GM12878 (cell line): ENCODE measurements around the gene ZSCAN26. TPM values are rescaled to one million over a fixed set of nuclear protein-coding genes. Genes with fewer than 3 reads are reported as not detected.
A peak's percentile ranks its signal among the peaks of the same experiment; 100 is the strongest.

Source experiments
- BHLHE40 ChIP-seq, 2 experiments: fragments of 450-650 bp in 1 of 2; IDR thresholded peaks; 2 replicates each; pipeline ENCODE4 v1.6.1; 2011 to 2017; ENCODE audit warnings: low read depth in 2 of 2, borderline replicate concordance in 1 of 2, improper control_type of control experiment in 1 of 2, low read length in 1 of 2, mild to moderate bottlenecking in 1 of 2
- CREB1 ChIP-seq: IDR thresholded peaks from 2 replicates; pipeline ENCODE4 v1.6.1; 2012; ENCODE audit warnings: low read depth, mild to moderate bottlenecking, inconsistent platforms
- CREM ChIP-seq: IDR thresholded peaks from 2 replicates; pipeline ENCODE4 v1.6.1; 2014; ENCODE audit warnings: antibody characterized with exemption, low read depth
- IKZF1 ChIP-seq: fragments of 450-650 bp; conservative IDR thresholded peaks from 2 replicates; pipeline ENCODE4 v1.6.1; 2017; ENCODE audit warnings: antibody characterized with exemption, mild to moderate bottlenecking
- IKZF2 ChIP-seq, 2 experiments: fragments of 450-650 bp; IDR thresholded peaks; 2 replicates each; pipeline ENCODE4 v1.6.1; 2017; ENCODE audit warnings: mild to moderate bottlenecking in 2 of 2, moderate library complexity in 2 of 2
- JUNB ChIP-seq: IDR thresholded peaks from 2 replicates; pipeline ENCODE4 v1.6.1; 2016; ENCODE audit warnings: antibody characterized with exemption, mild to moderate bottlenecking
- MTA2 ChIP-seq: fragments of 450-650 bp; IDR thresholded peaks from 2 replicates; pipeline ENCODE4 v1.6.1; 2016; ENCODE audit warnings: low read depth, mild to moderate bottlenecking, moderate library complexity
- MYB ChIP-seq: fragments of 150-350 bp; IDR thresholded peaks from 2 replicates; pipeline ENCODE4 v1.6.1; 2014; ENCODE audit warnings: mild to moderate bottlenecking, low read depth, low read length, borderline replicate concordance
- MYC ChIP-seq: IDR thresholded peaks from 2 replicates; pipeline ENCODE4 v1.6.1; 2011; ENCODE audit warnings: mild to moderate bottlenecking, low read length, moderate library complexity, inconsistent platforms; ENCODE audit not compliant: insufficient read depth, insufficient replicate concordance, insufficient read length, severe bottlenecking
- NRF1 ChIP-seq: conservative IDR thresholded peaks from 2 replicates; pipeline ENCODE4 v1.6.1; 2011; ENCODE audit warnings: mild to moderate bottlenecking, low read depth, low read length, improper control_type of control experiment
- POLR2AphosphoS2 ChIP-seq: IDR thresholded peaks from 2 replicates; pipeline ENCODE4 v1.6.1; 2011; ENCODE audit warnings: low read depth, mild to moderate bottlenecking, low read length, improper control_type of control experiment, moderate library complexity
- POLR2AphosphoS5 ChIP-seq: IDR thresholded peaks from 2 replicates; pipeline ENCODE4 v1.6.1; 2011; ENCODE audit warnings: mild to moderate bottlenecking, low read length, inconsistent platforms
- RAD21 ChIP-seq: IDR thresholded peaks from 2 replicates; pipeline ENCODE4 v1.6.1; 2011; ENCODE audit warnings: mild to moderate bottlenecking, low read depth, low read length, moderate library complexity; ENCODE audit not compliant: insufficient read depth
- SIN3A ChIP-seq: IDR thresholded peaks from 2 replicates; pipeline ENCODE4 v1.6.1; 2012; ENCODE audit warnings: low read depth, low read length, improper control_type of control experiment
- STAT3 ChIP-seq: IDR thresholded peaks from 2 replicates; pipeline ENCODE4 v1.6.1; 2011; ENCODE audit warnings: low read depth, low read length, improper control_type of control experiment
- TAF1 ChIP-seq: IDR thresholded peaks from 2 replicates; pipeline ENCODE4 v1.6.1; 2011; ENCODE audit warnings: mild to moderate bottlenecking, low read depth, low read length, borderline replicate concordance
- ZNF24 ChIP-seq: fragments of 450-650 bp; IDR thresholded peaks from 2 replicates; pipeline ENCODE4 v1.6.1; 2017; ENCODE audit warnings: antibody characterized with exemption, mild to moderate bottlenecking
- ZNF384 ChIP-seq: IDR thresholded peaks from 2 replicates; pipeline ENCODE4 v1.6.1; 2012; ENCODE audit warnings: low read depth, mild to moderate bottlenecking, low read length, improper control_type of control experiment, borderline replicate concordance
- polyA plus RNA-seq, 11 experiments: library from polyadenylated mRNA; depleted of rRNA in 4 of 11; unstranded in 6 of 11; stranded (reverse) in 5 of 11; fragments of >200 nt; fragmentation: Nextera tagmentation in 4 of 11; fragmentation: Illumina TruSeq in 1 of 11; extraction: Ambion mirVana in 4 of 11; extraction: Trizol in 1 of 11; gene quantifications; 1 replicate in 1 of 11; 2 replicates in 10 of 11; pipeline versions ENCODE4 v1.2.1 to v1.2.3, GENCODE V29; 2011 to 2016; ENCODE audit warnings: inconsistent platforms in 2 of 11, missing spikeins in 2 of 11, low read depth in 1 of 11
- total RNA-seq, 4 experiments: library from RNA; depleted of rRNA in 3 of 4; stranded (reverse); fragments of >200 nt in 3 of 4; fragmentation: Illumina TruSeq in 1 of 4; extraction: Trizol in 1 of 4; gene quantifications; 2 replicates each; pipeline versions ENCODE4 v1.2.1 to v1.2.3, GENCODE V29; 2013 to 2021
- TF ChIP-seq, protein P1 (sequence below): fragments of 450-650 bp; IDR thresholded peaks from 2 replicates; pipeline ENCODE4 v1.6.1; 2018; ENCODE audit warnings: borderline replicate concordance, mild to moderate bottlenecking; ENCODE audit not compliant: partially characterized antibody
- TF ChIP-seq, protein P2 (sequence below): IDR thresholded peaks from 2 replicates; pipeline ENCODE4 v1.6.1; 2012; ENCODE audit warnings: improper control_type of control experiment, low read depth, low read length; ENCODE audit not compliant: insufficient replicate concordance
- TF ChIP-seq, protein P3 (sequence below): IDR thresholded peaks from 2 replicates; pipeline ENCODE4 v1.6.1; 2012; ENCODE audit warnings: low read depth, low read length, improper control_type of control experiment

ZSCAN26 gene
- total and polyA plus RNA-seq, 10 of the 15 experiments (the other 5 are each of a cell fraction or from before 2014, with no cell fraction given): 4.5 to 13.3 (median 6.5) TPM

DNA sequence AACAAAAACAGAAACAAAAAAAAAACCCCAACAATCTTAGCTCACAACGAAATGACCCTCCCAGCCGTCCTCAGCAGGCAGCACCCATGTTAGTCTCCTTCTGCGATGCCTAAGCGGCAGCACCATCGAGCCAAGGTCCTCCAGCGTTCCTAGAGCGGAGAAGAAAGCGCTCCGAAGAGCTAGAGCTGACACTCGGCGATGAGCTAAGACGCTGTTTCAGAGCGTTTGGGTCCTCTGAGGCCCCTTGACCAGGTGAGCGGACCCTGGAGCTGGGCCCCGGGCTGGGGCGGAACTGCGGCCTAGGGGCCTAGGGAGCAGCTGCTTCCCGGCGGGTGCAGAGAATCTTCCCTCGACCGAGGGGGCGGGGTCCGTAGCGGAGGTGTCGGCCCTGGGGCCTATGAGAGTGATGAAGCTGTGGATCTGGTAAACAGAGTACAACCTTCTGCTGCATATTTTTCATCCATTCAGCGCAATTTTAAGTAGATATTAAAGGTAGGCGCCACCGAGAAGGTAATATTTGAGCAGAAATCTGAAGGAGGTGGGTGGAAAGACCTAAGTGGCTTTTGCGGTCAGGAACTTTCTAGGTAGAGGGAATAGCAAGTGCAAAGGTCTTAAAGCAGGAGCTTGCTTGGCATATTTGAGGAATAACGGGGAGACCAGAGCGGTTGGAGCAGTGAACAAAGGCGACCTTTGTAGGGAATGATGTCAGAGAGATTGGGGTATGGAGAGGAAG is at the start of gene ZSCAN26 (continued):
- no peak for TF ChIP-seq MYC
- no peak for TF ChIP-seq ZNF384
- TF ChIP-seq, protein P1, sequence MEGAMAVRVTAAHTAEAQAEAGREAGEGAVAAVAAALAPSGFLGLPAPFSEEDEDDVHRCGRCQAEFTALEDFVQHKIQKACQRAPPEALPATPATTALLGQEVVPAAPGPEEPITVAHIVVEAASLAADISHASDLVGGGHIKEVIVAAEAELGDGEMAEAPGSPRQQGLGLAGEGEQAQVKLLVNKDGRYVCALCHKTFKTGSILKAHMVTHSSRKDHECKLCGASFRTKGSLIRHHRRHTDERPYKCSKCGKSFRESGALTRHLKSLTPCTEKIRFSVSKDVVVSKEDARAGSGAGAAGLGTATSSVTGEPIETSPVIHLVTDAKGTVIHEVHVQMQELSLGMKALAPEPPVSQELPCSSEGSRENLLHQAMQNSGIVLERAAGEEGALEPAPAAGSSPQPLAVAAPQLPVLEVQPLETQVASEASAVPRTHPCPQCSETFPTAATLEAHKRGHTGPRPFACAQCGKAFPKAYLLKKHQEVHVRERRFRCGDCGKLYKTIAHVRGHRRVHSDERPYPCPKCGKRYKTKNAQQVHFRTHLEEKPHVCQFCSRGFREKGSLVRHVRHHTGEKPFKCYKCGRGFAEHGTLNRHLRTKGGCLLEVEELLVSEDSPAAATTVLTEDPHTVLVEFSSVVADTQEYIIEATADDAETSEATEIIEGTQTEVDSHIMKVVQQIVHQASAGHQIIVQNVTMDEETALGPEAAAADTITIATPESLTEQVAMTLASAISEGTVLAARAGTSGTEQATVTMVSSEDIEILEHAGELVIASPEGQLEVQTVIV: no peak
- TF ChIP-seq MTA2: peak; percentile 25; the same call in 1 of the 2 replicates
- peak; percentile 78; the same call in 1 of the 2 replicates for TF ChIP-seq ZNF24
- TF ChIP-seq CREM: 0 out of 2 replicates have a peak, but pooled peaks have one; percentile 29
- TF ChIP-seq SIN3A: no peak
- peak; percentile 80 for TF ChIP-seq IKZF1
- no peak for TF ChIP-seq JUNB
- TF ChIP-seq POLR2AphosphoS2: peak; percentile 67; the same call in 1 of the 2 replicates
- TF ChIP-seq TAF1: peak; percentile 75
- TF ChIP-seq POLR2AphosphoS5: peak; percentile 86
- 0 out of 2 replicates have a peak, but pooled peaks have one; percentile 4 for TF ChIP-seq RAD21
- no peak for TF ChIP-seq STAT3
- peak in 1 of 2 experiments; percentile 40; a peak in 1 of 4 replicates for TF ChIP-seq BHLHE40 (IDR thresholded peaks at IDR 0.05; ENCODE audit: borderline replicate concordance in 1 of 2, low read depth in 2 of 2, low read length in 1 of 2)
- TF ChIP-seq, protein P2, sequence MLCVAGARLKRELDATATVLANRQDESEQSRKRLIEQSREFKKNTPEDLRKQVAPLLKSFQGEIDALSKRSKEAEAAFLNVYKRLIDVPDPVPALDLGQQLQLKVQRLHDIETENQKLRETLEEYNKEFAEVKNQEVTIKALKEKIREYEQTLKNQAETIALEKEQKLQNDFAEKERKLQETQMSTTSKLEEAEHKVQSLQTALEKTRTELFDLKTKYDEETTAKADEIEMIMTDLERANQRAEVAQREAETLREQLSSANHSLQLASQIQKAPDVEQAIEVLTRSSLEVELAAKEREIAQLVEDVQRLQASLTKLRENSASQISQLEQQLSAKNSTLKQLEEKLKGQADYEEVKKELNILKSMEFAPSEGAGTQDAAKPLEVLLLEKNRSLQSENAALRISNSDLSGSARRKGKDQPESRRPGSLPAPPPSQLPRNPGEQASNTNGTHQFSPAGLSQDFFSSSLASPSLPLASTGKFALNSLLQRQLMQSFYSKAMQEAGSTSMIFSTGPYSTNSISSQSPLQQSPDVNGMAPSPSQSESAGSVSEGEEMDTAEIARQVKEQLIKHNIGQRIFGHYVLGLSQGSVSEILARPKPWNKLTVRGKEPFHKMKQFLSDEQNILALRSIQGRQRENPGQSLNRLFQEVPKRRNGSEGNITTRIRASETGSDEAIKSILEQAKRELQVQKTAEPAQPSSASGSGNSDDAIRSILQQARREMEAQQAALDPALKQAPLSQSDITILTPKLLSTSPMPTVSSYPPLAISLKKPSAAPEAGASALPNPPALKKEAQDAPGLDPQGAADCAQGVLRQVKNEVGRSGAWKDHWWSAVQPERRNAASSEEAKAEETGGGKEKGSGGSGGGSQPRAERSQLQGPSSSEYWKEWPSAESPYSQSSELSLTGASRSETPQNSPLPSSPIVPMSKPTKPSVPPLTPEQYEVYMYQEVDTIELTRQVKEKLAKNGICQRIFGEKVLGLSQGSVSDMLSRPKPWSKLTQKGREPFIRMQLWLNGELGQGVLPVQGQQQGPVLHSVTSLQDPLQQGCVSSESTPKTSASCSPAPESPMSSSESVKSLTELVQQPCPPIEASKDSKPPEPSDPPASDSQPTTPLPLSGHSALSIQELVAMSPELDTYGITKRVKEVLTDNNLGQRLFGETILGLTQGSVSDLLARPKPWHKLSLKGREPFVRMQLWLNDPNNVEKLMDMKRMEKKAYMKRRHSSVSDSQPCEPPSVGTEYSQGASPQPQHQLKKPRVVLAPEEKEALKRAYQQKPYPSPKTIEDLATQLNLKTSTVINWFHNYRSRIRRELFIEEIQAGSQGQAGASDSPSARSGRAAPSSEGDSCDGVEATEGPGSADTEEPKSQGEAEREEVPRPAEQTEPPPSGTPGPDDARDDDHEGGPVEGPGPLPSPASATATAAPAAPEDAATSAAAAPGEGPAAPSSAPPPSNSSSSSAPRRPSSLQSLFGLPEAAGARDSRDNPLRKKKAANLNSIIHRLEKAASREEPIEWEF: no peak
- no peak for TF ChIP-seq MYB
- TF ChIP-seq, protein P3, sequence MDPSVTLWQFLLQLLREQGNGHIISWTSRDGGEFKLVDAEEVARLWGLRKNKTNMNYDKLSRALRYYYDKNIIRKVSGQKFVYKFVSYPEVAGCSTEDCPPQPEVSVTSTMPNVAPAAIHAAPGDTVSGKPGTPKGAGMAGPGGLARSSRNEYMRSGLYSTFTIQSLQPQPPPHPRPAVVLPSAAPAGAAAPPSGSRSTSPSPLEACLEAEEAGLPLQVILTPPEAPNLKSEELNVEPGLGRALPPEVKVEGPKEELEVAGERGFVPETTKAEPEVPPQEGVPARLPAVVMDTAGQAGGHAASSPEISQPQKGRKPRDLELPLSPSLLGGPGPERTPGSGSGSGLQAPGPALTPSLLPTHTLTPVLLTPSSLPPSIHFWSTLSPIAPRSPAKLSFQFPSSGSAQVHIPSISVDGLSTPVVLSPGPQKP: peak; percentile 19; the same call in 1 of the 2 replicates
- TF ChIP-seq CREB1: 0 out of 2 replicates have a peak, but pooled peaks have one; percentile 4
- 0 out of 2 replicates have a peak, but pooled peaks have one; percentile 3 for TF ChIP-seq NRF1
- TF ChIP-seq IKZF2 (IDR thresholded peaks at IDR 0.05): peak; percentile 51 to 56
